GM23338 (cell line): ENCODE results near the gene HERPUD2.

Experiments
- CREB1 ChIP-seq: fragments of 250-450 bp; sonication (Bioruptor Pico); IDR thresholded peaks from 2 replicates; pipeline ENCODE4 v1.5.0; 2020; ENCODE audit warnings: low read depth, mild to moderate bottlenecking, moderate library complexity
- ETS1 ChIP-seq: IDR thresholded peaks from 2 replicates; pipeline ENCODE4 v1.6.1; 2016; ENCODE audit warnings: antibody characterized with exemption
- EZH2 ChIP-seq: fragments of 200-600 bp; sonication (generic); IDR thresholded peaks from one replicate; pipeline ENCODE4 v1.8.0; 2017; ENCODE audit warnings: antibody characterized with exemption, mild to moderate bottlenecking, low read depth; ENCODE audit not compliant: unreplicated experiment
- EZH2phosphoT487 ChIP-seq: fragments of 200-600 bp; sonication (generic); IDR thresholded peaks from one replicate; pipeline ENCODE4 v1.8.1; 2018; ENCODE audit warnings: antibody characterized with exemption; ENCODE audit not compliant: unreplicated experiment
- JUNB ChIP-seq: IDR thresholded peaks from one replicate; pipeline ENCODE4 v1.6.1; 2016; ENCODE audit warnings: antibody characterized with exemption; ENCODE audit not compliant: unreplicated experiment
- NANOG ChIP-seq: IDR thresholded peaks from 2 replicates; pipeline ENCODE4 v1.6.1; 2016; ENCODE audit warnings: antibody characterized with exemption, borderline replicate concordance
- POLR2AphosphoS5 ChIP-seq: IDR thresholded peaks from 2 replicates; pipeline ENCODE4 v1.6.1; 2016; ENCODE audit warnings: antibody characterized with exemption, low read depth
- STAT1 ChIP-seq: IDR thresholded peaks from one replicate; pipeline ENCODE4 v1.6.1; 2016; ENCODE audit warnings: antibody characterized with exemption; ENCODE audit not compliant: unreplicated experiment
- ZNF114 ChIP-seq: fragments of 250-450 bp; sonication (Bioruptor Pico); IDR thresholded peaks from 2 replicates; pipeline ENCODE4 v1.5.0; 2020; ENCODE audit warnings: mild to moderate bottlenecking, moderate library complexity
- ZNF331 ChIP-seq: fragments of 250-450 bp; sonication (Bioruptor Pico); IDR thresholded peaks from 2 replicates; pipeline ENCODE4 v1.5.0; 2020; ENCODE audit warnings: low read depth, mild to moderate bottlenecking, moderate library complexity
- ZNF462 ChIP-seq: fragments of 250-450 bp; sonication (Bioruptor Pico); IDR thresholded peaks from 2 replicates; pipeline ENCODE4 v1.5.0; 2020; ENCODE audit warnings: mild to moderate bottlenecking, moderate library complexity
- TF ChIP-seq, protein P1 (sequence below), 2 experiments: fragments of 200-600 bp in 1 of 2; sonication (generic) in 1 of 2; conservative IDR thresholded peaks; 2 replicates each; pipeline versions ENCODE4 v1.5.1 to v1.6.1; 2016 to 2017; ENCODE audit warnings: antibody characterized with exemption in 2 of 2, low read depth in 2 of 2, mild to moderate bottlenecking in 2 of 2, moderate library complexity in 1 of 2
- TF ChIP-seq, protein P2 (sequence below): IDR thresholded peaks from one replicate; pipeline ENCODE4 v1.6.1; 2018; ENCODE audit warnings: antibody characterized with exemption; ENCODE audit not compliant: unreplicated experiment

DNA sequence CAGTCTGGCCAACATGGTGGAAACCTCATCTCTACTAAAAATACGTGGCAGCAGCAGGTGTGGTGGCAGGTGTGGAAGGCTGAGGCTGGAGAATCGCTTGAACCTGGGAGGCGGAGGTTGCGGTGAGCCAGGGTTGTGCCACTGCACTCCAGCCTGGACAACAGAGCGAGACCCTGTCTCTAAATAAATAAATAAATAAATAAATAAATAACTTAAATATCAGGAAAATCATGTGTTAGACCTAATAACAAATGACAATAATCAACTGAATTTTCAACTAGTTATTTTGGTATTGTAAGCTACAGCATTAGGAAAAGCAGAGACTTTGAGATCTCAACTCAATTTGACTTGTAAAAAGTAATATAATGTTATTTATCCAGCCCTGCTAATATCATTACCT lies 9.2 kb downstream of the HERPUD2 start:
- TF ChIP-seq, protein P1, sequence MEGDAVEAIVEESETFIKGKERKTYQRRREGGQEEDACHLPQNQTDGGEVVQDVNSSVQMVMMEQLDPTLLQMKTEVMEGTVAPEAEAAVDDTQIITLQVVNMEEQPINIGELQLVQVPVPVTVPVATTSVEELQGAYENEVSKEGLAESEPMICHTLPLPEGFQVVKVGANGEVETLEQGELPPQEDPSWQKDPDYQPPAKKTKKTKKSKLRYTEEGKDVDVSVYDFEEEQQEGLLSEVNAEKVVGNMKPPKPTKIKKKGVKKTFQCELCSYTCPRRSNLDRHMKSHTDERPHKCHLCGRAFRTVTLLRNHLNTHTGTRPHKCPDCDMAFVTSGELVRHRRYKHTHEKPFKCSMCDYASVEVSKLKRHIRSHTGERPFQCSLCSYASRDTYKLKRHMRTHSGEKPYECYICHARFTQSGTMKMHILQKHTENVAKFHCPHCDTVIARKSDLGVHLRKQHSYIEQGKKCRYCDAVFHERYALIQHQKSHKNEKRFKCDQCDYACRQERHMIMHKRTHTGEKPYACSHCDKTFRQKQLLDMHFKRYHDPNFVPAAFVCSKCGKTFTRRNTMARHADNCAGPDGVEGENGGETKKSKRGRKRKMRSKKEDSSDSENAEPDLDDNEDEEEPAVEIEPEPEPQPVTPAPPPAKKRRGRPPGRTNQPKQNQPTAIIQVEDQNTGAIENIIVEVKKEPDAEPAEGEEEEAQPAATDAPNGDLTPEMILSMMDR (conservative IDR thresholded peaks at IDR 0.05; ENCODE audit: low read depth in 2 of 2), result no peak
- TF ChIP-seq POLR2AphosphoS5 (no peak), JUNB (no peak), CREB1 (CRISPR knock-in tag) (no peak), ETS1 (no peak), EZH2 (no peak), EZH2phosphoT487 (no peak), ZNF114 (CRISPR knock-in tag) (no peak), ZNF331 (no peak), ZNF462 (CRISPR knock-in tag) (no peak), NANOG (no peak), STAT1 (no peak)
- TF ChIP-seq, protein P2, sequence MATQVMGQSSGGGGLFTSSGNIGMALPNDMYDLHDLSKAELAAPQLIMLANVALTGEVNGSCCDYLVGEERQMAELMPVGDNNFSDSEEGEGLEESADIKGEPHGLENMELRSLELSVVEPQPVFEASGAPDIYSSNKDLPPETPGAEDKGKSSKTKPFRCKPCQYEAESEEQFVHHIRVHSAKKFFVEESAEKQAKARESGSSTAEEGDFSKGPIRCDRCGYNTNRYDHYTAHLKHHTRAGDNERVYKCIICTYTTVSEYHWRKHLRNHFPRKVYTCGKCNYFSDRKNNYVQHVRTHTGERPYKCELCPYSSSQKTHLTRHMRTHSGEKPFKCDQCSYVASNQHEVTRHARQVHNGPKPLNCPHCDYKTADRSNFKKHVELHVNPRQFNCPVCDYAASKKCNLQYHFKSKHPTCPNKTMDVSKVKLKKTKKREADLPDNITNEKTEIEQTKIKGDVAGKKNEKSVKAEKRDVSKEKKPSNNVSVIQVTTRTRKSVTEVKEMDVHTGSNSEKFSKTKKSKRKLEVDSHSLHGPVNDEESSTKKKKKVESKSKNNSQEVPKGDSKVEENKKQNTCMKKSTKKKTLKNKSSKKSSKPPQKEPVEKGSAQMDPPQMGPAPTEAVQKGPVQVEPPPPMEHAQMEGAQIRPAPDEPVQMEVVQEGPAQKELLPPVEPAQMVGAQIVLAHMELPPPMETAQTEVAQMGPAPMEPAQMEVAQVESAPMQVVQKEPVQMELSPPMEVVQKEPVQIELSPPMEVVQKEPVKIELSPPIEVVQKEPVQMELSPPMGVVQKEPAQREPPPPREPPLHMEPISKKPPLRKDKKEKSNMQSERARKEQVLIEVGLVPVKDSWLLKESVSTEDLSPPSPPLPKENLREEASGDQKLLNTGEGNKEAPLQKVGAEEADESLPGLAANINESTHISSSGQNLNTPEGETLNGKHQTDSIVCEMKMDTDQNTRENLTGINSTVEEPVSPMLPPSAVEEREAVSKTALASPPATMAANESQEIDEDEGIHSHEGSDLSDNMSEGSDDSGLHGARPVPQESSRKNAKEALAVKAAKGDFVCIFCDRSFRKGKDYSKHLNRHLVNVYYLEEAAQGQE, result no peak
